Nephron (organoid): ENCODE data around the gene SLC40A1.

ENCODE experiments used
- H3K27ac Mint-ChIP-seq, 3 experiments: 2 replicates each; pipeline ENCODE4 v1.8.0; 2020; ENCODE audit warnings: mixed read lengths in 3 of 3, mild to moderate bottlenecking in 2 of 3, moderate library complexity in 1 of 3
- H3K27me3 Mint-ChIP-seq: 2 replicates; pipeline ENCODE4 v1.8.0; 2021; ENCODE audit warnings: low read depth, mild to moderate bottlenecking, moderate library complexity, mixed read lengths
- H3K36me3 Mint-ChIP-seq: 2 replicates; pipeline ENCODE4 v1.8.0; 2020; ENCODE audit warnings: low read depth, mixed read lengths
- H3K4me1 Mint-ChIP-seq: 2 replicates; pipeline ENCODE4 v1.8.0; 2020; ENCODE audit warnings: mixed read lengths
- H3K4me3 Mint-ChIP-seq, 3 experiments: 2 replicates each; pipeline ENCODE4 v1.8.0; 2020; ENCODE audit warnings: mild to moderate bottlenecking in 3 of 3, mixed read lengths in 3 of 3, moderate library complexity in 2 of 3
- H3K9me3 Mint-ChIP-seq: 2 replicates; pipeline ENCODE4 v1.8.0; 2020; ENCODE audit warnings: mixed read lengths
- CTCF ChIP-seq, 3 experiments: fragments of 200-600 bp; sonication (generic); IDR thresholded peaks; one replicate each; pipeline ENCODE4 v1.5.0; 2021; ENCODE audit warnings: antibody characterized with exemption in 3 of 3; ENCODE audit not compliant: unreplicated experiment in 3 of 3

Gene SLC40A1

DNA sequence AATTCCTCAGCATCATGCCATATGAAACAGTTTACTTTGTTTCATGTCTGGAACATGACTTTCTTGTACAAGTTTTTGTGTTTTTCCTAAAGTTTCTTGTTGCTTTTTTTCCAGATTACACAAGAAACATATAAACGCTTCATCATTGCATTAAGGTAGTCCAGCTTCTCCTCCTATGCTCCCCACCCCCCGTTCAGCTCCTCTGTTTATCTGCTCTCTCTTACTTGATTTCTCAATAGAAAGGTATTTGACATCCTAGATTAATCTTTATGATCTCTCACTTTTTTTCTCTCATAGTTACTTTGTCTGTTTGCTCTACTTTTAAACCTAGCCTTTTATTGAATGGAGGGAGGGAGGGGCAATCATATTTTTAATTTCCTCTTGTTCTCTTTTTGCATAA, 25.4 kb downstream of the SLC40A1 start:
- peaks cover 6% of the 10 kb centered on the region for H3K36me3 Mint-ChIP-seq
- H3K4me3 Mint-ChIP-seq, result no peak overlapping the region
- peaks cover 65% of the 10 kb centered on the region for H3K4me1 Mint-ChIP-seq
- H3K9me3 Mint-ChIP-seq, result no peaks in the 10 kb centered on the region
- no peak for TF ChIP-seq CTCF (IDR thresholded peaks at IDR 0.05; ENCODE audit: unreplicated experiment in 3 of 3)
- H3K27me3 Mint-ChIP-seq, result no peaks in the 10 kb centered on the region
- peak overlapping the region in 2 of 3 experiments; percentile 76 to 97 for H3K27ac Mint-ChIP-seq

- H3K27ac Mint-ChIP-seq, result peak overlapping the region; percentile 10 to 97 (median 71)
- peaks cover 4% of the 10 kb centered on the region for H3K36me3 Mint-ChIP-seq
- no peaks in the 10 kb centered on the region for H3K27me3 Mint-ChIP-seq
- H3K9me3 Mint-ChIP-seq, result no peaks in the 10 kb centered on the region
- H3K4me3 Mint-ChIP-seq, result no peak overlapping the region
- TF ChIP-seq CTCF (IDR thresholded peaks at IDR 0.05; ENCODE audit: unreplicated experiment in 3 of 3), result no peak
- peaks cover 68% of the 10 kb centered on the region for H3K4me1 Mint-ChIP-seq
Measured at GRCh38 chr2:189553504-189554088, 27.0 kb downstream of the SLC40A1 start.

GRCh38 chr2:189552991-189553404, 27.6 kb downstream of the SLC40A1 start:
- Mint-ChIP-seq H3K36me3 (no peaks in the 10 kb centered on the region), H3K27ac (peak overlapping the region; percentile 10 to 97 (median 71)), H3K4me3 (no peak overlapping the region), H3K9me3 (no peaks in the 10 kb centered on the region), H3K4me1 (peaks cover 68% of the 10 kb centered on the region), H3K27me3 (no peaks in the 10 kb centered on the region)
- TF ChIP-seq CTCF (IDR thresholded peaks at IDR 0.05; ENCODE audit: unreplicated experiment in 3 of 3), result no peak

- no peaks in the 10 kb centered on the region for H3K36me3 Mint-ChIP-seq
Measured at GRCh38 chr2:189552334-189552990, 28.1 kb downstream of the SLC40A1 start.

GRCh38 chr2:189551808-189552207, 28.8 kb downstream of the SLC40A1 start:
- Mint-ChIP-seq H3K4me1 (peaks cover 69% of the 10 kb centered on the region), H3K27ac (peak overlapping the region; percentile 71 to 97 (median 86)), H3K36me3 (no peaks in the 10 kb centered on the region), H3K27me3 (no peaks in the 10 kb centered on the region), H3K9me3 (no peaks in the 10 kb centered on the region), H3K4me3 (no peak overlapping the region)
- no peak for TF ChIP-seq CTCF (IDR thresholded peaks at IDR 0.05; ENCODE audit: unreplicated experiment in 3 of 3)

More at GRCh38 chr2:189552334-189552990, 28.1 kb downstream of the SLC40A1 start:
- Mint-ChIP-seq H3K27ac (peak overlapping the region; percentile 71 to 97 (median 86)), H3K9me3 (no peaks in the 10 kb centered on the region), H3K4me3 (peak overlapping the region in 1 of 3 experiments; percentile 23), H3K4me1 (peaks cover 68% of the 10 kb centered on the region), H3K27me3 (no peaks in the 10 kb centered on the region)
- TF ChIP-seq CTCF (IDR thresholded peaks at IDR 0.05; ENCODE audit: unreplicated experiment in 3 of 3), result no peak

GRCh38 chr2:189549449-189549832, 31.1 kb downstream of the SLC40A1 start:
- Mint-ChIP-seq H3K4me3 (peak overlapping the region in 1 of 3 experiments; percentile 47), H3K27me3 (no peaks in the 10 kb centered on the region)
- no peak for TF ChIP-seq CTCF (IDR thresholded peaks at IDR 0.05; ENCODE audit: unreplicated experiment in 3 of 3)

More at GRCh38 chr2:189549449-189549832, 31.1 kb downstream of the SLC40A1 start:
- H3K4me1 Mint-ChIP-seq, result peaks cover 69% of the 10 kb centered on the region
- H3K27ac Mint-ChIP-seq, result peak overlapping the region; percentile 79 to 95 (median 89)
- H3K9me3 Mint-ChIP-seq, result no peaks in the 10 kb centered on the region
- no peaks in the 10 kb centered on the region for H3K36me3 Mint-ChIP-seq
